ENCODE data around the gene TMOD1. TPM values are rescaled to one million over a fixed set of nuclear protein-coding genes. Genes with fewer than 3 reads are reported as not detected.
"Not testable (repeated sequence)": the region's sequence is repeated elsewhere in the genome, so short reads cannot be mapped to it uniquely, and the experiment has no call there.

TMOD1 gene
- total RNA-seq, 4 donors from 2014 or later, result 33.4 to 38.6 (median 37.0) TPM

GRCh38 chr9:97578846-97579245, 77.4 kb downstream of the TMOD1 start:
- Histone ChIP-seq H3K4me1 (no peaks in the 10 kb centered on the region), H3K27me3 (no peaks in the 10 kb centered on the region), H3K9me3 (no peaks in the 10 kb centered on the region), H3K36me3 (peaks cover 6% of the 10 kb centered on the region in 2 donors), H3K27ac (no peak overlapping the region), H3K4me3 (replicated peaks in 1 of 3) (no peak overlapping the region)
- no peak for TF ChIP-seq POLR2A (IDR thresholded peaks at IDR 0.05)
- TF ChIP-seq CTCF (IDR thresholded peaks at IDR 0.05), result no peak
- WGBS, 2 donors, result 72 to 81% methylated on average over 5 of the region's 5 CpGs
- DNase-seq, result no peak
- intact Hi-C loops (cut with DNase I), result no loop called here

GRCh38 chr9:97579914-97580313, 78.4 kb downstream of the TMOD1 start:
- no peak for TF ChIP-seq CTCF (IDR thresholded peaks at IDR 0.05)
- no peak for TF ChIP-seq POLR2A (IDR thresholded peaks at IDR 0.05)
- DNase-seq, result no peak
- no peaks in the 10 kb centered on the region for H3K27me3 ChIP-seq
- peaks cover 6% of the 10 kb centered on the region in 2 donors for H3K36me3 ChIP-seq
- WGBS, 2 donors, result 56 to 76% methylated on average over 2 of the region's 2 CpGs
- no peaks in the 10 kb centered on the region for H3K9me3 ChIP-seq
- intact Hi-C loops (cut with DNase I), result no loop called here
- H3K4me1 ChIP-seq, result no peaks in the 10 kb centered on the region
- H3K27ac ChIP-seq, result no peak overlapping the region
- no peak overlapping the region for H3K4me3 ChIP-seq (replicated peaks in 1 of 3)

GRCh38 chr9:97581590-97581989, 80.1 kb downstream of the TMOD1 start:
- H3K27ac ChIP-seq; H3K36me3 ChIP-seq; intact Hi-C loops (cut with DNase I); H3K4me1 ChIP-seq; H3K4me3 ChIP-seq (replicated peaks in 1 of 3); DNase-seq; H3K27me3 ChIP-seq; H3K9me3 ChIP-seq: not testable (repeated sequence)
- WGBS, 2 donors, result 100% methylated on average over 1 to 3 of the region's 3 CpGs

- H3K4me1 ChIP-seq; H3K9me3 ChIP-seq; intact Hi-C loops (cut with DNase I); H3K4me3 ChIP-seq (replicated peaks in 1 of 3); H3K36me3 ChIP-seq; H3K27ac ChIP-seq; H3K27me3 ChIP-seq; DNase-seq: not testable (repeated sequence)
- no CpG with 5 or more reads among the region's 2 CpGs for WGBS, 2 donors
These were observed 83.3 kb downstream of the TMOD1 start for GRCh38 chr9:97584778-97585177.

GRCh38 chr9:97586909-97587308, 85.4 kb downstream of the TMOD1 start:
- H3K4me3 ChIP-seq (replicated peaks in 1 of 3); intact Hi-C loops (cut with DNase I); H3K27ac ChIP-seq; H3K36me3 ChIP-seq; DNase-seq; H3K4me1 ChIP-seq; H3K27me3 ChIP-seq; H3K9me3 ChIP-seq: not testable (repeated sequence)
- 94 to 95% methylated on average over 7 of the region's 7 CpGs for WGBS, 2 donors

GRCh38 chr9:97591535-97591934, 90.1 kb downstream of the TMOD1 start:
- no peak for DNase-seq
- TF ChIP-seq CTCF (IDR thresholded peaks at IDR 0.05) (no peak), POLR2A (IDR thresholded peaks at IDR 0.05) (no peak)
- intact Hi-C loops (cut with DNase I), result no loop called here
- no peaks in the 10 kb centered on the region for H3K9me3 ChIP-seq
- H3K4me3 ChIP-seq (replicated peaks in 1 of 3), result no peak overlapping the region
- no peaks in the 10 kb centered on the region for H3K27me3 ChIP-seq
- H3K27ac ChIP-seq, result no peak overlapping the region
- peaks cover 7% of the 10 kb centered on the region in 2 donors for H3K4me1 ChIP-seq
- peaks cover 0 to 7% of the 10 kb centered on the region in 2 donors for H3K36me3 ChIP-seq
- 82 to 84% methylated on average over 6 of the region's 6 CpGs for WGBS, 2 donors

- TF ChIP-seq CTCF (IDR thresholded peaks at IDR 0.05) (no peak), POLR2A (IDR thresholded peaks at IDR 0.05) (no peak)
- Histone ChIP-seq H3K4me1 (peaks cover 9 to 13% of the 10 kb centered on the region in 2 donors), H3K9me3 (no peaks in the 10 kb centered on the region), H3K27me3 (no peaks in the 10 kb centered on the region), H3K4me3 (replicated peaks in 1 of 3) (no peak overlapping the region), H3K27ac (no peak overlapping the region), H3K36me3 (peaks cover 0 to 7% of the 10 kb centered on the region in 2 donors)
- 87 to 97% methylated on average over 1 of the region's 1 CpG for WGBS, 2 donors
- intact Hi-C loops (cut with DNase I), result no loop called here
- DNase-seq, result no peak
These were observed 90.7 kb downstream of the TMOD1 start for GRCh38 chr9:97592126-97592525.

Data from thyroid gland (tissue), 4 donors.